LNCaP clone FGC (cell line): ENCODE data around the gene SH3BP2.

Source experiments
- DNase-seq: peaks from one replicate; pipeline ENCODE4 v3.0.0-alpha.2; 2011; ENCODE audit warnings: low read depth
- H3K4me3 ChIP-seq: 2 replicates; pipeline ENCODE4 v1.5.1; 2011; ENCODE audit warnings: mild to moderate bottlenecking, low read depth, low read length, control low read depth
- CTCF ChIP-seq: IDR thresholded peaks from 2 replicates; pipeline ENCODE4 v1.5.1; 2012; ENCODE audit warnings: mild to moderate bottlenecking; ENCODE audit not compliant: control insufficient read depth, insufficient read depth; ENCODE audit errors: extremely low read depth

SH3BP2 gene

GRCh38 chr4:2792711-2793585 lies at the start of gene SH3BP2:
SH3BP2 (plus strand) TSS chr4:2793085; CDS start chr4:2820618, 27,533 bp downstream.
- H3K4me3 ChIP-seq: peak within 1 kb of the TSS; percentile 58
- TF ChIP-seq CTCF: no peak
- no peak for DNase-seq

- no peak for DNase-seq
- H3K4me3 ChIP-seq: no peak overlapping the region
- no peak for TF ChIP-seq CTCF
These were observed 49.1 kb upstream of the SH3BP2 start for GRCh38 chr4:2743518-2744445.

GRCh38 chr4:2744576-2745270 lies 48.2 kb upstream of the SH3BP2 start:
- TF ChIP-seq CTCF: no peak
- no peak for DNase-seq
- no peak overlapping the region for H3K4me3 ChIP-seq

- no peak overlapping the region for H3K4me3 ChIP-seq
- DNase-seq: peak; percentile 46
- TF ChIP-seq CTCF: no peak
These were observed 47.4 kb upstream of the SH3BP2 start for GRCh38 chr4:2745516-2745915.

GRCh38 chr4:2745981-2746806 lies 46.7 kb upstream of the SH3BP2 start:
- TF ChIP-seq CTCF: no peak
- no peak overlapping the region for H3K4me3 ChIP-seq

More at GRCh38 chr4:2745981-2746806, 46.7 kb upstream of the SH3BP2 start:
- no peak for DNase-seq
